Common myeloid progenitor, CD34-positive (primary cell): ENCODE measurements around the gene DVL1.
A peak's percentile ranks its signal among the peaks of the same experiment; 100 is the strongest.

Experiments
- CTCF ChIA-PET: fragments of 350-600 bp; sonication (Branson Sonifier 250); formaldehyde crosslinking; loops from one replicate; lab custom pipeline; 2021; ENCODE audit warnings: antibody characterized with exemption; lab: Charles Lee
- POLR2A ChIA-PET: fragments of 350-600 bp; sonication (Branson Sonifier 250); formaldehyde crosslinking; loops from one replicate; lab custom pipeline; 2021; ENCODE audit warnings: antibody characterized with exemption; lab: Charles Lee
- DNase-seq, 3 donors: peaks; one replicate each; pipeline versions ENCODE4 v3.0.0 to v3.0.0-alpha.2; 2013
- H3K27ac ChIP-seq, 2 experiments: 1 replicate in 1 of 2; 2 replicates in 1 of 2; pipeline ENCODE4 v1.7.0; 2013; ENCODE audit warnings: inconsistent platforms in 2 of 2, low read length in 2 of 2, mild to moderate bottlenecking in 2 of 2, low read depth in 1 of 2, moderate library complexity in 1 of 2; ENCODE audit not compliant: severe bottlenecking in 2 of 2, insufficient read depth in 1 of 2, poor library complexity in 1 of 2
- H3K27me3 ChIP-seq, 5 experiments: replicated peaks in 2 of 5; 1 replicate in 3 of 5; 2 replicates in 2 of 5; pipeline versions ENCODE4 v1.6.1 to v1.7.0; 2013; ENCODE audit warnings: low read length in 4 of 5, mild to moderate bottlenecking in 2 of 5, moderate library complexity in 2 of 5, inconsistent platforms in 1 of 5; ENCODE audit not compliant: insufficient read depth in 5 of 5, control insufficient read depth in 4 of 5
- H3K36me3 ChIP-seq, 4 experiments: 1 replicate in 2 of 4; 2 replicates in 2 of 4; pipeline versions ENCODE4 v1.6.1 to v1.7.0; 2013; ENCODE audit warnings: low read length in 3 of 4, control low read depth in 1 of 4, mild to moderate bottlenecking in 1 of 4; ENCODE audit not compliant: control insufficient read depth in 4 of 4, insufficient read depth in 4 of 4
- H3K4me1 ChIP-seq, 4 experiments: 1 replicate in 3 of 4; 2 replicates in 1 of 4; pipeline versions ENCODE4 v1.6.1 to v1.7.1; 2013; ENCODE audit warnings: low read length in 3 of 4, mild to moderate bottlenecking in 3 of 4, control low read depth in 1 of 4, inconsistent platforms in 1 of 4, moderate library complexity in 1 of 4; ENCODE audit not compliant: control insufficient read depth in 4 of 4, insufficient read depth in 4 of 4; ENCODE audit errors: control extremely low read depth in 1 of 4
- H3K4me3 ChIP-seq, 7 experiments: 1 replicate in 4 of 7; 2 replicates in 3 of 7; pipeline versions ENCODE4 v1.5.1 to v1.7.0; 2013; ENCODE audit warnings: mild to moderate bottlenecking in 7 of 7, low read length in 6 of 7, moderate library complexity in 6 of 7, inconsistent platforms in 2 of 7, low read depth in 2 of 7, control low read depth in 1 of 7; ENCODE audit not compliant: insufficient read depth in 4 of 7, control insufficient read depth in 1 of 7; ENCODE audit errors: extremely low read depth in 1 of 7
- H3K9me3 ChIP-seq, 5 experiments: 1 replicate in 4 of 5; 2 replicates in 1 of 5; pipeline versions ENCODE4 v1.6.1 to v1.7.1; 2013; ENCODE audit warnings: low read length in 4 of 5, mild to moderate bottlenecking in 2 of 5, inconsistent platforms in 1 of 5, low read depth in 1 of 5, moderate library complexity in 1 of 5; ENCODE audit not compliant: control insufficient read depth in 4 of 5, insufficient read depth in 2 of 5; ENCODE audit errors: control extremely low read depth in 1 of 5
- WGBS: methylation state at CpG from one replicate; pipeline ENCODE4 v1.1.5; 2013; ENCODE audit not compliant: insufficient coverage; 5-methylcytosine and 5-hydroxymethylcytosine counted together

The DVL1 gene

GRCh38 chr1:1304331-1305299 lies 44.6 kb downstream of the DVL1 start:
- Histone ChIP-seq H3K4me3 (peak overlapping the region in 6 of 7 experiments; percentile 50 to 88 (median 82)), H3K36me3 (peaks cover 0 to 8% (median under 1%) of the 10 kb centered on the region in 4 experiments), H3K9me3 (no peaks in the 10 kb centered on the region), H3K27ac (peak overlapping the region in 1 of 2 experiments; percentile 76), H3K4me1 (peaks cover 4 to 53% (median 48%) of the 10 kb centered on the region in 4 experiments), H3K27me3 (no peaks in the 10 kb centered on the region)
- CTCF ChIA-PET: interaction anchor here (1.1 to 1.4 kb wide), 2 partner anchors 14 to 20 kb away, joined by 4 read pairs; no protein-coding TSS in a partner anchor
- POLR2A ChIA-PET: interaction anchor here (0.6 to 0.7 kb wide), 2 partner anchors 9 to 106 kb away, joined by 3 read pairs; no protein-coding TSS in a partner anchor
- DNase-seq: no peak
- WGBS: 35% methylated on average over 25 of the region's 29 CpGs

- Histone ChIP-seq H3K4me1 (peaks cover 4 to 44% (median 39%) of the 10 kb centered on the region in 4 experiments), H3K27ac (no peak overlapping the region), H3K27me3 (no peaks in the 10 kb centered on the region), H3K9me3 (no peaks in the 10 kb centered on the region), H3K36me3 (peaks cover 0 to 7% (median 0%) of the 10 kb centered on the region in 4 experiments), H3K4me3 (no peak overlapping the region)
- ChIA-PET CTCF (interaction anchor here (1.2 kb wide), 1 partner anchor 11 kb away, joined by 3 read pairs; no protein-coding TSS in a partner anchor), POLR2A (no interaction called here)
- no peak for DNase-seq
- WGBS: 96% methylated on average over 13 of the region's 13 CpGs
Measured at GRCh38 chr1:1303736-1304135, 45.5 kb downstream of the DVL1 start.

- peaks cover 4 to 43% (median 37%) of the 10 kb centered on the region in 4 experiments for H3K4me1 ChIP-seq
- no peaks in the 10 kb centered on the region for H3K27me3 ChIP-seq
- H3K36me3 ChIP-seq: peaks cover 0 to 7% (median 0%) of the 10 kb centered on the region in 4 experiments
- no peak overlapping the region for H3K27ac ChIP-seq
- ChIA-PET CTCF (interaction anchor here (1.2 kb wide), 1 partner anchor 11 kb away, joined by 3 read pairs; no protein-coding TSS in a partner anchor), POLR2A (no interaction called here)
- H3K4me3 ChIP-seq: no peak overlapping the region
- DNase-seq: peak in 2 of 3 donors; percentile 37 to 51
- H3K9me3 ChIP-seq: no peaks in the 10 kb centered on the region
- WGBS: 88% methylated on average over 28 of the region's 31 CpGs
Measured at GRCh38 chr1:1302951-1303509, 46.2 kb downstream of the DVL1 start.

GRCh38 chr1:1302006-1302430 lies 47.2 kb downstream of the DVL1 start:
- 89% methylated on average over 8 of the region's 9 CpGs for whole genome bisulfite sequencing
- DNase-seq: peak in 2 of 3 donors; percentile 33 to 45
- POLR2A ChIA-PET: no interaction called here

GRCh38 chr1:1300352-1300739 lies 48.9 kb downstream of the DVL1 start:
- Histone ChIP-seq H3K9me3 (no peaks in the 10 kb centered on the region), H3K27me3 (no peaks in the 10 kb centered on the region), H3K36me3 (peaks cover 0 to 21% (median 8%) of the 10 kb centered on the region in 4 experiments), H3K27ac (no peak overlapping the region), H3K4me1 (peaks cover 0 to 23% (median 17%) of the 10 kb centered on the region in 4 experiments), H3K4me3 (no peak overlapping the region)
- POLR2A ChIA-PET: no interaction called here
- CTCF ChIA-PET: interaction anchor here (1.2 to 1.8 kb wide), 4 partner anchors 9 to 102 kb away, joined by 3 to 5 read pairs (median 4); no protein-coding TSS in a partner anchor
- no peak for DNase-seq
- 99% methylated on average over 12 of the region's 12 CpGs for WGBS

More at GRCh38 chr1:1302006-1302430, 47.2 kb downstream of the DVL1 start:
- Histone ChIP-seq H3K4me1 (peaks cover 4 to 40% (median 33%) of the 10 kb centered on the region in 4 experiments), H3K9me3 (no peaks in the 10 kb centered on the region), H3K36me3 (peaks cover 0 to 7% (median 2%) of the 10 kb centered on the region in 4 experiments), H3K4me3 (no peak overlapping the region), H3K27me3 (no peaks in the 10 kb centered on the region), H3K27ac (no peak overlapping the region)
- CTCF ChIA-PET: interaction anchor here (1.0 to 1.8 kb wide), 2 partner anchors 11 to 25 kb away, joined by 3 to 5 read pairs; no protein-coding TSS in a partner anchor

- DNase-seq: peak in 2 of 3 donors; percentile 30 to 44
- Histone ChIP-seq H3K27ac (no peak overlapping the region), H3K36me3 (peaks cover 0 to 21% (median 10%) of the 10 kb centered on the region in 4 experiments), H3K9me3 (no peaks in the 10 kb centered on the region), H3K4me1 (peaks cover 0 to 18% (median 11%) of the 10 kb centered on the region in 4 experiments), H3K27me3 (no peaks in the 10 kb centered on the region), H3K4me3 (no peak overlapping the region)
- POLR2A ChIA-PET: no interaction called here
- CTCF ChIA-PET: interaction anchor here (1.2 to 1.8 kb wide), 4 partner anchors 8 to 103 kb away, joined by 3 to 5 read pairs (median 4); no protein-coding TSS in a partner anchor
- WGBS: 94% methylated on average over 17 of the region's 22 CpGs
Measured at GRCh38 chr1:1299686-1300351, 49.4 kb downstream of the DVL1 start.
